NT2/D1 (cell line): Measurements from ENCODE around the gene PRKG2.

Experiments used
- YY1 ChIP-seq: IDR thresholded peaks from 2 replicates; pipeline ENCODE4 v1.6.1; 2011; ENCODE audit not compliant: insufficient read length, insufficient read depth
- ZNF274 ChIP-seq: IDR thresholded peaks from 2 replicates; pipeline ENCODE4 v1.6.1; 2011; ENCODE audit warnings: mild to moderate bottlenecking, low read depth, low read length

DNA sequence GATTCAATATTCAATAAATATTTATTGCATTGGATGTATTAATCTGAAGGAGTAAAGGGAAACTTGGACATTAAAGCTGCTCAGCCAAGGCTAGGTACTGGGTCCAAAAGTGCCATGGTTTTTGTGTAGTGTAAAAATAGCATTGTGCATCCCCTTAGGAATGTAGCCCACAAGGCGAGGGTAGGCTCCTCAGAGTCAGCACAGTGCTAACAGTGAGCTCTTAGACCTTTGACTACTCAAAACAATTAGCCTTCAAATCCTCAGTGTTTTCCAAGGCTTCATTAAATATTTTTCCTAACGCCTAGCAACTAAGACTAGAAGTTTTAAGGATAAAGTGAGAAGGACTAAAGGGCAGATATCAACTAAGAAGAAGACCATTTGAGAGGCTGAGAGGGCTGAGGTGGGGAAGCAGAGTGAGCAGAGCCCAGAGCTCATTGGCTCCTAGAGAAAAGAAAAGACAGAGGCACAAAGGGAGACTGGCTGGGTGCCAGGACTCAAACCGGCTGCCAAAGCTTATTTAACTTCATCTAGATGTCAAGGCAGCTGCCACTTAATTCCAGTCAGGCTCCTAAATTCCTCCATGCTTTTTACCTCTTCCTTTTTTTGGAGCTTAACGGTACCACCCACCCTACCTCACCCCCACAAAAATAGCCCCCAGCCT, 17.0 kb downstream of the PRKG2 start:
- TF ChIP-seq ZNF274 (no peak), YY1 (no peak)
